Measurements from ENCODE around the gene EGLN1. TPM values are rescaled to one million over a fixed set of nuclear protein-coding genes. Genes with fewer than 3 reads are reported as not detected.

The EGLN1 gene
- total RNA-seq = 38.4 and 57.9 TPM in 2 replicates

GRCh38 chr1:231421971-231422797, at the start of gene EGLN1:
Gene EGLN1, minus strand, starts transcription at chr1:231422287. Its CDS starts 399 bp downstream, at chr1:231421888.

DNA sequence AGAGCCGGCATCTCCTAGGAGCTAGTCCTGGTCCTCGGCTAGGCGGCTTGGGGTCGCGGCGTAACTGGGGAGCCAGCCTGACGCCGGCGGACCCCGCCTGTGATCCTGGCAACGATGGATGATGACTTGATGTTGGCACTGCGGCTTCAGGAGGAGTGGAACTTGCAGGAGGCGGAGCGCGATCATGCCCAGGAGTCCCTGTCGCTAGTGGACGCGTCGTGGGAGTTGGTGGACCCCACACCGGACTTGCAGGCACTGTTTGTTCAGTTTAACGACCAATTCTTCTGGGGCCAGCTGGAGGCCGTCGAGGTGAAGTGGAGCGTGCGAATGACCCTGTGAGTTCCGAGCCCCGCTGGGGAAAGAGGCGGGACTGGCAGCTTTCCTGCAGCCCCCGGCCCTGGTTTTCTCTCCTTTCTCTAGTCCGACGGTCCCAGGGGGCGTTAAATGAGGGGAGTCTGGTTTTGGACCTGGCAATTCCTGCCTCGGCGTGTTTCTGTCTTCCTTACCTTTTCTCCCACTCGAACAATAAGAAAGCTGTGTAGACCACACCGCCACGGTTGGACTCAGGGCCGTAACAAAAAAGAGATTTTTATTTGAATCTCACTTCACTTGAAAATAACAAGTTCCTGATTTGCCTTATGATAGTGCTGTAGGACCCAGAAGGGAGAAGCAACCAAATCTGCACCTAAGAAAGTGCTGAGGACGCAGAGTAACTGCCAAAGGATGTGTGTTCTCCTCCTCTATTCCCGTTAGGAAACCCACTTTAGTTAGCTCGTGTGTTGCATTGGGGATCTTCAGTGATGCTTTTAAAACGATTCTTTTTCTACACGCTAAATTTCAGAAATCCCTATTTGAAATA, 83.6 kb downstream of the EGLN1 start, which contains the start of gene SPRTN:
Gene SPRTN (plus strand): TSS at position 24 of the 859 bp plus-strand sequence. CDS start 91 bp downstream, at position 115.

DNA sequence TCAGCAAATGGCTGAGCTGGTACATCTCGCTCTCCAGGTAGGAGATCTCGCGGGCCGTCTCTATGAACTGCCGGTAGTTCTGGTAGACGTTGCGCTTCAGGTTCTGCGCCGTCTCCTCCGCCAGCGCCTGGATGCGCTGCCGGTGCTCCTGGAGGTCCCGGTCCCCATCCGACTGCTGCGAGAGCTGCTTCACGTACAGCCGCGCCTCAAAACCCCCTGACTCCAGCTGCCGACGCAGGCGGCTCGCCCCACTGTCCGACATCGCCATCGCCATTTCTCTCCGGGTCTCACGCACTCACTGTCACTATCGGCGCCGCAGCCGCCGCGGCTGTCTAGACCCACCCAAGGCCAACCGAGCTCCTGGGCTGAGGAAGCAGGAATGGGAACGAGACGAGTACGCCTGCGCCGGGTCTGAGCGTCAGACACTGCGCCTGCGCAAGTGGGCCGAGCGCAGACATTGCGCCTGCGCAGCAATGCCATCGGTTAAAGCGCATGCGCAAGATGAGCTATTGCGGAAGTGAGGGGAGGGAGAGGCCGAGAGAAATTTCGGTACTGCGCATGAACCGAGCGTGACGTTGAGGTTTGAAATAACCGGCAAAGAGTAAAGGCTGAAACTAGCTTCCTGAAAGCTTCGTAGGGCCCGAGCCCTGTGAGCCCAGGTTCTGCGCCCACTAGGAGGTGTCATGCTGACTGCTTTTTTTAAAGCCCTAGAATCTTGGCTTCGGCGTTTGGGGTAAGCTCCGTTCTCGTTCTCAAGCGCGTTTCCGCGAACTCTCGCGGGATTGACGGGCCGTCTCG, 84.4 kb downstream of the EGLN1 start, which contains the start of gene EXOC8:
Gene EXOC8 (minus strand): TSS at position 381 of the 798 bp plus-strand sequence. CDS start 107 bp downstream, at position 274.

Other genes with a start within 250 kb of the EGLN1 start
- 59.7 and 63.4 TPM in 2 replicates for gene GNPAT, start 181.1 kb downstream of the EGLN1 start, total RNA-seq
- 15.3 and 15.4 TPM in 2 replicates for gene EXOC8, start 84.4 kb downstream of the EGLN1 start, total RNA-seq
- 11.7 and 12.1 TPM in 2 replicates for gene SPRTN, start 84.0 kb downstream of the EGLN1 start, total RNA-seq
- 32.1 and 52.8 TPM in 2 replicates for gene TSNAX, start 106.4 kb upstream of the EGLN1 start, total RNA-seq
- gene DISC1, start 204.5 kb upstream of the EGLN1 start, total RNA-seq = 3.0 and 3.5 TPM in 2 replicates

Measured in smooth muscle cell of trachea (primary cell).